ENCODE measurements around the gene JAK2. TPM values are rescaled to one million over a fixed set of nuclear protein-coding genes. Genes with fewer than 3 reads are reported as not detected.

The JAK2 gene
- total RNA-seq, 3 donors from 2014 or later (not counting 1 experiment from before 2014, with no cell fraction given) = 20.8 to 43.9 (median 30.0) TPM

DNA sequence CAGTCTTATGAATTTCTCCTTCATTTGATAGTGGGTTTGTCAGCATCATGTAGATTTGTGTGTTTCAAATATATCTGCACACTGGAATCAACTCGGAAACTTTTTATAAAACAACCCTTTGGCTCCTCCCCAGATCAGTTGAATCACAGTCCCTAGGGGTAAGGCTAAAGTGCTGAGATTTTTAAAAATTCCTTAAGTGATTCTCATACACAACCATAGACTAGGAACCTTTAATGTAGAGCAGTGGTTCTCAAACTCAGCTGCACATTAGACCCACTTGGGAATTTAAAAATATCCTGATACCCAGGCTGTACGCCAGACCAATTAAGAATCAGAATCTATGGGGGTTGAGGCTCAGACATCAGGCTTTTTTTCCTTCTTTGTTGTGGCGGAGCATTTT is 17.5 kb upstream of the JAK2 start:
- no peak for ATAC-seq
- H3K4me3 Mint-ChIP-seq = no peak overlapping the region
- TF ChIP-seq, protein P1, sequence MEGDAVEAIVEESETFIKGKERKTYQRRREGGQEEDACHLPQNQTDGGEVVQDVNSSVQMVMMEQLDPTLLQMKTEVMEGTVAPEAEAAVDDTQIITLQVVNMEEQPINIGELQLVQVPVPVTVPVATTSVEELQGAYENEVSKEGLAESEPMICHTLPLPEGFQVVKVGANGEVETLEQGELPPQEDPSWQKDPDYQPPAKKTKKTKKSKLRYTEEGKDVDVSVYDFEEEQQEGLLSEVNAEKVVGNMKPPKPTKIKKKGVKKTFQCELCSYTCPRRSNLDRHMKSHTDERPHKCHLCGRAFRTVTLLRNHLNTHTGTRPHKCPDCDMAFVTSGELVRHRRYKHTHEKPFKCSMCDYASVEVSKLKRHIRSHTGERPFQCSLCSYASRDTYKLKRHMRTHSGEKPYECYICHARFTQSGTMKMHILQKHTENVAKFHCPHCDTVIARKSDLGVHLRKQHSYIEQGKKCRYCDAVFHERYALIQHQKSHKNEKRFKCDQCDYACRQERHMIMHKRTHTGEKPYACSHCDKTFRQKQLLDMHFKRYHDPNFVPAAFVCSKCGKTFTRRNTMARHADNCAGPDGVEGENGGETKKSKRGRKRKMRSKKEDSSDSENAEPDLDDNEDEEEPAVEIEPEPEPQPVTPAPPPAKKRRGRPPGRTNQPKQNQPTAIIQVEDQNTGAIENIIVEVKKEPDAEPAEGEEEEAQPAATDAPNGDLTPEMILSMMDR (IDR thresholded peaks at IDR 0.05) = no peak

DNA sequence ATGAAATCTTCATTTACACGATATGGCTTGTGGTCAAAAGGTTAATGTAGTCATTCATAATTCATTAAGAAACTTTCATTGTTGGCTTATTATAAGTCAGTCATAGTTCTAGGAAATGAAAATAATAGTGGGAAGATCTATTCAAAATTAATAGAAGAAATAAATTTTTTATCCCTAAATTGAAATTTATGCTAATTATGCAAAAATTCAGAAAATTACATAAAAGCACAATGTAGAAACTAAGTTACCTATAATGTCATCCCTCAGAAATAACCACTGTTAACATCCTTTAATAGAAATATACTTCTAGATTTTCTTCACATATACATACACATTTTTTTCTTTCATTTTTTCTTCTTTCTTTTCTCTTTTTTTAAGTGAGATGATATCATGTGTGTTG is 15.9 kb upstream of the JAK2 start:
- Mint-ChIP-seq H3K4me1 (no peaks in the 10 kb centered on the region), H3K9me3 (peaks cover 2 to 4% of the 10 kb centered on the region in 2 donors), H3K36me3 (peaks cover 7% of the 10 kb centered on the region), H3K27ac (no peak overlapping the region), H3K4me3 (no peak overlapping the region), H3K27me3 (ENCODE audit: low read depth in 2 of 2) (peaks cover 5 to 9% of the 10 kb centered on the region in 2 donors)
- intact Hi-C loops (cut with micrococcal nuclease) = no loop called here
- no peaks in the 10 kb centered on the region for H3K27me3 ChIP-seq (ENCODE audit: control insufficient read depth, insufficient read depth, low read length)
- H3K27ac ChIP-seq (ENCODE audit: low read length) = no peak overlapping the region
- TF ChIP-seq, protein P1 (IDR thresholded peaks at IDR 0.05) = no peak
- H3K36me3 ChIP-seq (ENCODE audit: control insufficient read depth, insufficient read depth, low read length) = no peaks in the 10 kb centered on the region
- no peaks in the 10 kb centered on the region for H3K9me3 ChIP-seq (ENCODE audit: control insufficient read depth, insufficient read depth, low read length)
- H3K4me3 ChIP-seq (ENCODE audit: low read length) = no peak overlapping the region
- peaks cover 11% of the 10 kb centered on the region for H3K4me1 ChIP-seq (ENCODE audit: control insufficient read depth, insufficient read depth, low read length)
- no CpG with 5 or more reads among the region's 1 CpG for WGBS (ENCODE audit: insufficient coverage)
- DNase-seq = no peak
- no peak for ATAC-seq

More for the DNA sequence above, 17.5 kb upstream of the JAK2 start:
- peaks cover 5 to 9% of the 10 kb centered on the region in 2 donors for H3K27me3 Mint-ChIP-seq (ENCODE audit: low read depth in 2 of 2)
- H3K27me3 ChIP-seq (ENCODE audit: control insufficient read depth, insufficient read depth, low read length) = no peaks in the 10 kb centered on the region
- no peak for DNase-seq
- no peak overlapping the region for H3K27ac ChIP-seq (ENCODE audit: low read length)
- WGBS (ENCODE audit: insufficient coverage) = 67% methylated on average over 2 of the region's 3 CpGs
- H3K9me3 Mint-ChIP-seq = peaks cover 5 to 6% of the 10 kb centered on the region in 2 donors
- H3K36me3 ChIP-seq (ENCODE audit: control insufficient read depth, insufficient read depth, low read length) = no peaks in the 10 kb centered on the region
- H3K4me3 ChIP-seq (ENCODE audit: low read length) = no peak overlapping the region
- H3K27ac Mint-ChIP-seq = no peak overlapping the region
- H3K4me1 ChIP-seq (ENCODE audit: control insufficient read depth, insufficient read depth, low read length) = peaks cover 11% of the 10 kb centered on the region
- H3K9me3 ChIP-seq (ENCODE audit: control insufficient read depth, insufficient read depth, low read length) = no peaks in the 10 kb centered on the region
- peaks cover 13% of the 10 kb centered on the region for H3K36me3 Mint-ChIP-seq
- intact Hi-C loops (cut with micrococcal nuclease) = no loop called here
- no peaks in the 10 kb centered on the region for H3K4me1 Mint-ChIP-seq

DNA sequence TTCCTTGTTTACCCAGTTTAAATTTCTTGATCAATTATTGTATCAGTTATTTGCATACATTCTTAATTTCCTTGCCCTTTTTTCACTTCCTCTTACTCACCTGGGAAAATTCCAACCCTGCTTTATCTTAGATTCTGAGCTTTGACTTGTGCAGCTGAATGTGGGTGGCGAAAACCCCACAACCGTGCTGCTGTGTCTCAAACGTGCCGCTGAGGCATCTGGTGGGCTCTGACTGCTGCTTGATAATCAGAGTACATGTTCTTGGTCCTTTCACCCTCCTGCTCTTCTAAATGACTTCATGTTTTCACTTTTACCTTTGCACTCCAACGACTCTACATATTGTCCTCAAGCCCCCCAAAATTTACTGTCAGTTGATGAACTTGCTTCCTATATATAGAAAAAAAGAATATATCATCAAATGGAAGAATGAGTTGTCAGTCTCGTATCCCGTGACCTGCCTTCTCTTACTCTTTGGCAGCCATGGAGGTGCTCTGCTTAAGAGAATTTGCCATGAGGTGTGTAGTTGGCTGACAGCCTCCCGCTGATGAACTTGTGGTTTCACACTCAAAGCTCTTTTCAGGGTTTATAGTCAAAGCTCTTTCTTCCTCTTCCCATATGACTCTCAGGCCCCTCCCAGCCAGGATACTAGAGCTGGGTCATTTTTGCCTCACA is 14.0 kb upstream of the JAK2 start:
- peaks cover 3 to 9% of the 10 kb centered on the region in 2 donors for H3K27me3 Mint-ChIP-seq (ENCODE audit: low read depth in 2 of 2)
- peak in 1 of 2 donors; percentile 59 for DNase-seq
- H3K27ac Mint-ChIP-seq = no peak overlapping the region
- H3K4me1 Mint-ChIP-seq = no peaks in the 10 kb centered on the region
- no peaks in the 10 kb centered on the region for H3K9me3 Mint-ChIP-seq
- intact Hi-C loops (cut with micrococcal nuclease) = no loop called here
- TF ChIP-seq, protein P1 (IDR thresholded peaks at IDR 0.05) = no peak
- no peaks in the 10 kb centered on the region for H3K27me3 ChIP-seq (ENCODE audit: control insufficient read depth, insufficient read depth, low read length)
- no peak overlapping the region for H3K4me3 ChIP-seq (ENCODE audit: low read length)
- no peak overlapping the region for H3K27ac ChIP-seq (ENCODE audit: low read length)
- 33% methylated on average over 7 of the region's 8 CpGs for WGBS (ENCODE audit: insufficient coverage)
- H3K36me3 Mint-ChIP-seq = no peaks in the 10 kb centered on the region
- H3K4me3 Mint-ChIP-seq = no peak overlapping the region
- no peaks in the 10 kb centered on the region for H3K36me3 ChIP-seq (ENCODE audit: control insufficient read depth, insufficient read depth, low read length)
- H3K4me1 ChIP-seq (ENCODE audit: control insufficient read depth, insufficient read depth, low read length) = peaks cover 11% of the 10 kb centered on the region
- no peaks in the 10 kb centered on the region for H3K9me3 ChIP-seq (ENCODE audit: control insufficient read depth, insufficient read depth, low read length)
- peak; percentile 82 for ATAC-seq

DNA sequence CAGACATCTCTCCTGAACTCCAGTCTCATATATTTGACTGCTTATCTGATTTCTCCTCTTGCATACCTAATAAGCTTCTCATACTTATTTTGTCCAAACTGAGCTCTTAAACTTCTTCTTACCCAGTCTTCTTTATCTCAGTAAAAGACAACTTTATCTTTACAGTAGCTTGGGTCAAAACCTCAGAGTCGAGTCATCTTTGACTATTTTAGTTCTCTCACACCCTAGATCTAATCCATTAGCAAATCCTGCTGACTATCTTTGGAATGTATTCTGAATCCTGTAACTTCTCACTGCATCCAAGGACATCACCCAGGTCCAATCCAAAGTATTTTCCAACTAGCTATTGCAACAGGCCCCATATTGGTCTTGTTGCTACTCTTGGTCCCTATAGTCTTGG is 11.8 kb upstream of the JAK2 start:
- H3K4me3 Mint-ChIP-seq = no peak overlapping the region
- WGBS (ENCODE audit: insufficient coverage) = 96% methylated on average over 1 of the region's 1 CpG
- no peaks in the 10 kb centered on the region for H3K36me3 ChIP-seq (ENCODE audit: control insufficient read depth, insufficient read depth, low read length)
- no peaks in the 10 kb centered on the region for H3K36me3 Mint-ChIP-seq
- no peaks in the 10 kb centered on the region for H3K4me1 Mint-ChIP-seq
- peaks cover 3 to 16% of the 10 kb centered on the region in 2 donors for H3K27me3 Mint-ChIP-seq (ENCODE audit: low read depth in 2 of 2)
- ATAC-seq (no peak), DNase-seq (no peak)
- no peaks in the 10 kb centered on the region for H3K27me3 ChIP-seq (ENCODE audit: control insufficient read depth, insufficient read depth, low read length)
- H3K9me3 Mint-ChIP-seq = no peaks in the 10 kb centered on the region
- no peak overlapping the region for H3K27ac ChIP-seq (ENCODE audit: low read length)
- peaks cover 11% of the 10 kb centered on the region for H3K4me1 ChIP-seq (ENCODE audit: control insufficient read depth, insufficient read depth, low read length)
- H3K9me3 ChIP-seq (ENCODE audit: control insufficient read depth, insufficient read depth, low read length) = no peaks in the 10 kb centered on the region
- TF ChIP-seq, protein P1 (IDR thresholded peaks at IDR 0.05) = no peak
- H3K27ac Mint-ChIP-seq = no peak overlapping the region
- intact Hi-C loops (cut with micrococcal nuclease) = no loop called here
- no peak overlapping the region for H3K4me3 ChIP-seq (ENCODE audit: low read length)

Data from natural killer cell (primary cell).